Thyroid gland (tissue), 4 donors: ENCODE results near the gene CTSV.

Source experiments
- CTCF ChIP-seq, 6 experiments: fragments of 200-600 bp in 3 of 6; fragments of 450-650 bp in 3 of 6; sonication (generic) in 3 of 6; IDR thresholded peaks; one replicate each; pipeline ENCODE4 v1.5.1; 2016 to 2019; ENCODE audit warnings: antibody characterized with exemption in 6 of 6, mild to moderate bottlenecking in 2 of 6, inconsistent platforms in 1 of 6, moderate library complexity in 1 of 6
- POLR2A ChIP-seq, 2 donors: fragments of 450-650 bp; IDR thresholded peaks; one replicate each; pipeline ENCODE4 v1.6.1; 2017; ENCODE audit warnings: antibody characterized with exemption in 2 of 2, mild to moderate bottlenecking in 2 of 2, moderate library complexity in 1 of 2

GRCh38 chr9:97039514-97039860, 545 bp upstream of the CTSV start:
- TF ChIP-seq CTCF (IDR thresholded peaks at IDR 0.05) (no peak), POLR2A (IDR thresholded peaks at IDR 0.05) (no peak)
